GM10248 (cell line): ENCODE data around the gene TRPV5.
"Not testable (repeated sequence)": the region's sequence is repeated elsewhere in the genome, so short reads cannot be mapped to it uniquely, and the experiment has no call there.

ENCODE experiments used
- CTCF ChIA-PET: fragments of 300-600 bp; sonication (Branson Sonifier 250); formaldehyde crosslinking; extraction: SDS; loops from one replicate; lab custom pipeline; 2021; ENCODE audit warnings: antibody characterized with exemption; lab: Yijun Ruan, JAX
- POLR2A ChIA-PET: fragments of 350-650 bp; sonication (Branson Sonifier 250); formaldehyde crosslinking; extraction: SDS; loops from one replicate; lab custom pipeline; 2020; ENCODE audit warnings: antibody characterized with exemption; lab: Yijun Ruan, JAX
- DNase-seq: peaks from one replicate; pipeline ENCODE4 v3.0.0; 2012; ENCODE audit errors: extremely low spot score
- CTCF ChIP-seq: IDR thresholded peaks from 2 replicates; pipeline ENCODE4 v1.5.1; 2012; ENCODE audit warnings: mild to moderate bottlenecking, low read depth; ENCODE audit errors: extremely low read depth, missing control alignments, control extremely low read depth

TRPV5 gene

GRCh38 chr7:142933624-142934023 lies at the start of gene TRPV5:
TRPV5 (minus strand) TSS chr7:142933746; CDS start chr7:142933459, 287 bp downstream.
- CTCF ChIA-PET: interaction anchor here (0.9 kb wide), 1 partner anchor 9 kb away, joined by 3 read pairs; no protein-coding TSS in a partner anchor

GRCh38 chr7:142978402-142978801 lies 44.9 kb upstream of the TRPV5 start:
- CTCF ChIA-PET, DNase-seq, POLR2A ChIA-PET: not testable (repeated sequence)

More at GRCh38 chr7:142933624-142934023, at the start of gene TRPV5:
- no peak for TF ChIP-seq CTCF
- DNase-seq: no peak
- POLR2A ChIA-PET: no interaction called here

GRCh38 chr7:142974626-142975025 lies 41.1 kb upstream of the TRPV5 start:
- ChIA-PET CTCF (no interaction called here), POLR2A (no interaction called here)
- TF ChIP-seq CTCF: no peak
- no peak for DNase-seq

GRCh38 chr7:142969183-142969582 lies 35.6 kb upstream of the TRPV5 start:
- no peak for DNase-seq
- POLR2A ChIA-PET: no interaction called here
- TF ChIP-seq CTCF: no peak
- CTCF ChIA-PET: interaction anchor here (1.0 kb wide), 1 partner anchor 32 kb away, joined by 3 read pairs; no protein-coding TSS in a partner anchor

- ChIA-PET CTCF (interaction anchor here (1.1 kb wide), 1 partner anchor 13 kb away, joined by 3 read pairs; no protein-coding TSS in a partner anchor), POLR2A (no interaction called here)
- no peak for DNase-seq
- no peak for TF ChIP-seq CTCF
These were observed 34.7 kb upstream of the TRPV5 start for GRCh38 chr7:142968229-142968628.

- no peak for DNase-seq
- CTCF ChIA-PET: interaction anchor here (1.2 kb wide), 1 partner anchor 10 kb away, joined by 3 read pairs; no protein-coding TSS in a partner anchor
- TF ChIP-seq CTCF: no peak
- POLR2A ChIA-PET: no interaction called here
These were observed 31.1 kb upstream of the TRPV5 start for GRCh38 chr7:142964502-142965246.

GRCh38 chr7:142963993-142964392 lies 30.4 kb upstream of the TRPV5 start:
- CTCF ChIA-PET: interaction anchor here (1.2 kb wide), 1 partner anchor 9 kb away, joined by 3 read pairs; no protein-coding TSS in a partner anchor
- POLR2A ChIA-PET: no interaction called here
- DNase-seq: no peak
- no peak for TF ChIP-seq CTCF
